Measurements from ENCODE around the gene PSMD13.

PSMD13 gene

DNA sequence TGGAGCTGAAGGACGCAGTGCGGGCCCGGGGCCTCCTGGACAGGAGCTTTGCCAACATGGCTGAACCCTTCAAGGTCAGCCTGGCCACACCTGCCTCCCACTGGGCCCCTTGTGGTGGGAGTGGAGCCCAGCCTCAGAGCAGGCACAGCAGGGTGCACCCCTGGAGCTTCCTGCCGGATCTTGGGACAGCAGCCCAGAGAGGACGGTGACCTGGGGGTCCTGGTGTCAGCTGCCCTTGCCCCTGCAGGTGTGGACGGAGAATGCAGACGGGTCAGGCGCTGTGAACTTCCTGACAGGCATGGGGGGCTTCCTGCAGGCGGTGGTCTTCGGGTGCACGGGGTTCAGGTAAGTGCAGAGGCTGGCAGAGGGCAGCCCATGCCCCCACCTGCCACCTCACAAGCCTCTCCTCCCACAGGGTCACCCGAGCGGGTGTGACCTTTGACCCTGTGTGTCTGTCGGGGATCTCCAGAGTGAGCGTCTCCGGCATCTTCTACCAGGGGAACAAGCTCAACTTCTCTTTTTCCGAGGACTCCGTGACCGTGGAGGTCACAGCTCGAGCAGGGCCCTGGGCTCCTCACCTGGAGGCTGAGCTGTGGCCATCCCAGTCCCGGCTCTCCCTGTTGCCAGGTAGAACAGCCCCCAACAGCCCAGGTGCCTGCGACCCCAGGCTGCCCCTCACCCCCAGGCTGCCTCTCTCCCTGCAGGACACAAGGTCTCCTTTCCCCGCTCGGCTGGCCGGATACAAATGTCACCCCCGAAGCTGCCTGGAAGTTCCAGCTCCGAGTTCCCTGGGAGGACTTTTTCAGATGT is 57.3 kb downstream of the PSMD13 start:
- TF ChIP-seq, protein P1, sequence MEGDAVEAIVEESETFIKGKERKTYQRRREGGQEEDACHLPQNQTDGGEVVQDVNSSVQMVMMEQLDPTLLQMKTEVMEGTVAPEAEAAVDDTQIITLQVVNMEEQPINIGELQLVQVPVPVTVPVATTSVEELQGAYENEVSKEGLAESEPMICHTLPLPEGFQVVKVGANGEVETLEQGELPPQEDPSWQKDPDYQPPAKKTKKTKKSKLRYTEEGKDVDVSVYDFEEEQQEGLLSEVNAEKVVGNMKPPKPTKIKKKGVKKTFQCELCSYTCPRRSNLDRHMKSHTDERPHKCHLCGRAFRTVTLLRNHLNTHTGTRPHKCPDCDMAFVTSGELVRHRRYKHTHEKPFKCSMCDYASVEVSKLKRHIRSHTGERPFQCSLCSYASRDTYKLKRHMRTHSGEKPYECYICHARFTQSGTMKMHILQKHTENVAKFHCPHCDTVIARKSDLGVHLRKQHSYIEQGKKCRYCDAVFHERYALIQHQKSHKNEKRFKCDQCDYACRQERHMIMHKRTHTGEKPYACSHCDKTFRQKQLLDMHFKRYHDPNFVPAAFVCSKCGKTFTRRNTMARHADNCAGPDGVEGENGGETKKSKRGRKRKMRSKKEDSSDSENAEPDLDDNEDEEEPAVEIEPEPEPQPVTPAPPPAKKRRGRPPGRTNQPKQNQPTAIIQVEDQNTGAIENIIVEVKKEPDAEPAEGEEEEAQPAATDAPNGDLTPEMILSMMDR (IDR thresholded peaks at IDR 0.05; ENCODE audit: low read depth, low read length), result no peak
- H3K4me3 ChIP-seq (ENCODE audit: low read depth, low read length), result no peak overlapping the region

DNA sequence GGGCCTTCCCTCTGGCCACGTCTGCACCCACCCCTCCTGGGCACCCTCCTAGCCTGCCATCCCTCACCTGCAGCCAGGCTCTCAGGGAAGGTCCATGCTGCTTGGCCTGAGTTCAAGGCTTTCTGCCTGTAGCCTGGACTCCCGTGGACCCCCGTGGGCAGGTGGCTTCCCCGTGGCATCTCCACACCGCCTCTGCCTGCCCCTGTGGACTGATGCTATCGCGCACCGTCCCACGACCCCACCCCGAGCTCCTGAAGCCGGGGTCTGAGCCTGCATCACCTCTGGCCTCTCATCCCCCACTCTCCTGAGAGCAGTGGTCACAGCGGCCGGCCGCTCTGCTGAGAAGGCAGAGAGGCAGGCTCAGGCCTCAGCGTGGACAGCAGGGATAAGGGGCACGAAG is 58.0 kb downstream of the PSMD13 start:
- TF ChIP-seq, protein P1 (IDR thresholded peaks at IDR 0.05; ENCODE audit: low read depth, low read length), result no peak

DNA sequence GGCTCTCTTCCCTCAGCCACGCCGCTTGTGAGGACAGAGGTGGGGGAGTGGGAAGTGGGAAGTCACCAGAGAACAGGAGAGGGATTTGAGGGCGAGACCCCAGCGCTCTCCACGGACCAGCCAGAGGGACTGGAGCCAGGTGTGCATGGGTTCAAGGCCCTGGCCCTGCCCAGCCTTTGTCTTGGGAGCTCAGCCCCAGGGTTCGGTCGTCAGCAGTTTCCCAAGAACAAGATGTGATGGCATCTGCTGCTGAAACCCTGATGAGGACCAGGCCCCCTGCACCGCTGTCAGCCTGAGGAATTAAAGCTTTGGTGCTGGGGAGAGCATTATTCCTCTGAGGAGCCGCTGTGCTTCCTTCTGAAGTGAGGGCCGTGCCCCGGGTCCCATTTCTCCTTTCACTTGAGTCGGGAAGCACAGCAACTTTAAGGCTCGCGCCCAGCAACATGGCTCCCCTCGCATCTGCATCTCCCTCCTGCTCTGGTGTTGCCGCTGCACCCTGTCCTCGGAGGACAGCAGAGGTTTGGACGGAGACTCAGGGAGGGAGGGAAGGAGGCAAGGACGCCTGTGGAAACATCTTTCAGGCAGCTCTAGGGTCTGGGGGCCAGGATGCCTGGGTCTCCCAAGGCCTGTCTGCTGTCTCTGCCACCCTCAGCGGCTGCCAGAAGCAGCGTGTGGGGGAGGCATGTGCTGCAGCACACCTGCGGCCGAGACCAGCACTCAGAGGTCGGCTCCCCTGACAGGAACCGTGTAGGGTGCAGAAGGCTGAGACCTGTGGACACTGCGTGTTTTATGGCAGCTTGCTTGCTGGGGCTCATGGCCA is 58.8 kb downstream of the PSMD13 start:
- TF ChIP-seq, protein P1 (IDR thresholded peaks at IDR 0.05; ENCODE audit: low read depth, low read length), result no peak
- H3K4me3 ChIP-seq (ENCODE audit: low read depth, low read length), result no peak overlapping the region

More for the DNA sequence above, 58.0 kb downstream of the PSMD13 start:
- no peak overlapping the region for H3K4me3 ChIP-seq (ENCODE audit: low read depth, low read length)

DNA sequence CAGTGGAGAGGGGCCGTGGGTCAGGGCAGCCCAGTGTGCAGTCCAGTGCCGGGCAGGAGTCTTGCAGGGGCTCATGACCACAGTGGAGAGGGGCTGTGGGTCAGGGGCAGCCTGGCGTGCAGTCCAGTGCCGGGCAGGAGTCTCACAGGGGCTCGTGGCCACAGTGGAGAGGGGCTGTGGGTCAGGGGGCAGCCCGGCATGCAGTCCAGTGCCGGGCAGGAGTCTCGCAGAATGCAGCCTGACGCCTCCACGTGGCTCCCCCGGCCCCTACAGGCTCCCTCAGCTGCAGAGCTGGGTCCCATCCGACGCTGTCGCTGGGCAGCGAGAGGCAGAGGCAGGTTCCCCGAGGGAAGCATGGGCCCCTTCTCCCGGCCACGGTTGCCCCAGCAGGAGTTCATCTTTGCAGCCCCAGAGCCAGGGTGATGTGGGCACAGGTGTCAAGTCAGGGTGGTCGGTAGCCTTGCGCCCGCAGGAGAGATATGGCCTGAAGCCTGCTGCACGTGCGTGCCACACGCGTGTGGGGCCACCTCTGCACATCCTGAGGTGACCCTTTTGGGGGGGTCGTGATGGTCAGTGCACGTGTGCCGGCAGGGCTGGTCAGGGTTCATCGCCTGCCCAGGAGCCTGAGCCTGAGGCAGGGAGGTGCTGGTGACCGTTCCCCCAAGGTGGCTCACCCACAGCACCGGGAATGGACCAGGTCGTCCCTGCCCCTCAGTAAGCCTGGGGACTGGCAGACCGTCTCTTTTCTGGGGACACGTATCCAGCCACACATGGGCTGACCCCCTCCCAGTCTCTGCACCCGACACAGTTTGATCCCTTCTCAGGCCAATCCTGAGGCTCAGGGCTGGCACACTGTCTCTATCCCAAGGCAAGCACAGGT is 59.6 kb downstream of the PSMD13 start:
- H3K4me3 ChIP-seq (ENCODE audit: low read depth, low read length), result no peak overlapping the region
- TF ChIP-seq, protein P1 (IDR thresholded peaks at IDR 0.05; ENCODE audit: low read depth, low read length), result no peak

DNA sequence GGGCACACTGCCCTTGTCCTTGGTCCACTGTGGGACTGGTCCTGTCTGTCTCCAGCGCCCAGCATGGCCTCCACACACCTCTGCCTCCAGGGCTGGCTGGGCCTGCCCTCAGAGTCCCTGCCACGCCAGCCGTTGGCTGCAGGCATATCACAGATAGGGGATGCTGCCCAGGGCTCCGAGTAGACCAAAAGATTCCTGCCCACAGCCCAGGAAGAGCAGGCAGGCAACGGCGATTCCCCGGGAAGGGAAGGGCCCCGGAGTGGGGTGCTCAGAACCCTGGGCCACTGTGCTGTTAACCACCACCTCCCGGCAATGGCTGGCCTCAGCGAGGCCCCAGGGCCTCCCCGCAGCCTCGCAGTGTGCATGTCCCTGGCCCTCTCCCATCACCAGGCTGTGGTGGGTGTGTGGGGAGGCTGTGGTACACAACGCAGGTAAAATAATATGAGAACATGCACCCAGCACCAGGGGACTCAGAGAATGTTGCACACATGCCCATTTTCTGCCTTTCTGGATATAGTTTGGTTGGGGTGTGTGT is 60.3 kb downstream of the PSMD13 start:
- TF ChIP-seq, protein P1 (IDR thresholded peaks at IDR 0.05; ENCODE audit: low read depth, low read length), result no peak
- no peak overlapping the region for H3K4me3 ChIP-seq (ENCODE audit: low read depth, low read length)

DNA sequence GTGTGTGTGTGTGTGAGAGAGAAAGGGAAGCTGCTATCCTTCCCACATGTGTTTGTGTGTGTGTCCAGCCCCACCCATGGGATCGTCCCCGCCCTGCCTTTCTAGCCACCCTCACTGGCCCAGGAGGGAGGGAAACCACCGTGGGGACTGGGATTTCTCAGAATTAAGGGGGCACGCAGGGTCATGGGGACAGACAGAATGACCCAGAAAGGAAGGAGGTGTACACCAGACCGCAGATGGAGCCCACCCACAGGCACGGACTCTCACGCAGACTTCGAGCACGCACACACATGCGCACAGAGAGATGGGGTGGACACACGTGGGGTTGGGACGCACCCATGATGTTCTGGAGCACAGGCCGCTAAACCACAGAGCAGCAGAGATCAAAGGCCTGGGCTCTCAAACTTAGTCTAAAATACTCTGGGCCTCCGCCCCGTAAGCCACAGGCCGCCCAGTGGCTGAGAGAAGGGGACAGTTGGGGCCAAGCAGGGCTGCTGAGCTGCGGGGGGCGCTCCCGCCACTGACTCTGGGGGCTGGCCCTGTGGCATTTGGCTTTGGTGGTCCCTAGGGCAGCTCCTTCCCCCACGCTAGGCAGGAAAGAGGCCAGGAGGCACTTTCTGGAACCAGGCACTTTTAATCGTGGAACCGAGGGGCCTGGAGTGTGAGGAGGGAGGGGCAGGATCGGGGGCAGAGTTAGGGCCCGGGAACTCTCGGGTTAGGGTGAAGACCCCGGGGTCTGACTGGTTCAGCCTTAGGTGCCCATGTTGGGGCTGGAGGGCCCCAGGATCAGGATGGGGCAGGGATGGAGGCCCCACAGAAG is 61.0 kb downstream of the PSMD13 start:
- TF ChIP-seq, protein P1 (IDR thresholded peaks at IDR 0.05; ENCODE audit: low read depth, low read length), result no peak
- no peak overlapping the region for H3K4me3 ChIP-seq (ENCODE audit: low read depth, low read length)

All from WI38 (cell line).